ENCODE results near the gene TBRG4. TPM values are rescaled to one million over a fixed set of nuclear protein-coding genes. Genes with fewer than 3 reads are reported as not detected.

Gene TBRG4
- total RNA-seq, 1 donor from 2014 or later: 128 TPM

- ChIA-PET CTCF (no interaction called here), POLR2A (interaction anchor here (1.2 kb wide), 1 partner anchor 9 kb away, joined by 3 read pairs; no protein-coding TSS in a partner anchor)
- Mint-ChIP-seq H3K27ac (no peak overlapping the region), H3K4me1 (peaks cover 37% of the 10 kb centered on the region), H3K27me3 (no peaks in the 10 kb centered on the region), H3K36me3 (ENCODE audit: low read depth) (peaks cover 81% of the 10 kb centered on the region), H3K4me3 (no peak overlapping the region), H3K9me3 (no peaks in the 10 kb centered on the region)
- ATAC-seq (ENCODE audit: low read depth): no peak
- no peak for DNase-seq
- no peak for TF ChIP-seq CTCF (IDR thresholded peaks at IDR 0.05)
- intact Hi-C loops (cut with micrococcal nuclease): no loop called here
Observed at GRCh38 chr7:45107356-45107755, 4.1 kb downstream of the TBRG4 start.

- CTCF ChIA-PET: no interaction called here
- ATAC-seq (ENCODE audit: low read depth): no peak
- peaks cover 33% of the 10 kb centered on the region for H3K4me1 Mint-ChIP-seq
- H3K27me3 Mint-ChIP-seq: no peaks in the 10 kb centered on the region
- POLR2A ChIA-PET: interaction anchor here (0.5 to 1.2 kb wide), 2 partner anchors 10 to 99 kb away, joined by 3 to 5 read pairs; no protein-coding TSS in a partner anchor
- no peak overlapping the region for H3K27ac Mint-ChIP-seq
- intact Hi-C loops (cut with micrococcal nuclease): no loop called here
- H3K9me3 Mint-ChIP-seq: no peaks in the 10 kb centered on the region
- H3K4me3 Mint-ChIP-seq: no peak overlapping the region
- no peak for TF ChIP-seq CTCF (IDR thresholded peaks at IDR 0.05)
- H3K36me3 Mint-ChIP-seq (ENCODE audit: low read depth): peaks cover 84% of the 10 kb centered on the region
- DNase-seq: no peak
Observed at GRCh38 chr7:45106820-45107219, 4.7 kb downstream of the TBRG4 start.

GRCh38 chr7:45105588-45106188 is 5.8 kb downstream of the TBRG4 start:
- H3K27ac Mint-ChIP-seq: no peak overlapping the region
- peaks cover 28% of the 10 kb centered on the region for H3K4me1 Mint-ChIP-seq
- POLR2A ChIA-PET: interaction anchor here (0.6 kb wide), 1 partner anchor 25 kb away, joined by 3 read pairs; no protein-coding TSS in a partner anchor
- DNase-seq (no peak), ATAC-seq (ENCODE audit: low read depth) (no peak)
- no peaks in the 10 kb centered on the region for H3K9me3 Mint-ChIP-seq
- CTCF ChIA-PET: no interaction called here
- no peaks in the 10 kb centered on the region for H3K27me3 Mint-ChIP-seq
- intact Hi-C loops (cut with micrococcal nuclease): no loop called here
- peaks cover 88% of the 10 kb centered on the region for H3K36me3 Mint-ChIP-seq (ENCODE audit: low read depth)
- no peak overlapping the region for H3K4me3 Mint-ChIP-seq
- no peak for TF ChIP-seq CTCF (IDR thresholded peaks at IDR 0.05)

- DNase-seq: no peak
- Mint-ChIP-seq H3K4me3 (no peak overlapping the region), H3K27ac (no peak overlapping the region), H3K9me3 (no peaks in the 10 kb centered on the region), H3K27me3 (no peaks in the 10 kb centered on the region), H3K36me3 (ENCODE audit: low read depth) (peaks cover 90% of the 10 kb centered on the region), H3K4me1 (peaks cover 22% of the 10 kb centered on the region)
- CTCF ChIA-PET: no interaction called here
- intact Hi-C loops (cut with micrococcal nuclease): no loop called here
- no peak for TF ChIP-seq CTCF (IDR thresholded peaks at IDR 0.05)
- ATAC-seq (ENCODE audit: low read depth): no peak
- POLR2A ChIA-PET: interaction anchor here (0.6 kb wide), 1 partner anchor 148 kb away, joined by 4 read pairs; no protein-coding TSS in a partner anchor
Observed at GRCh38 chr7:45104844-45105587, 6.5 kb downstream of the TBRG4 start.

All from activated B cell treated with CpG ODN at 0.5 μM for 24 hours (primary cell).